22Rv1 (cell line): ENCODE results near the gene IKZF1.

ENCODE experiments used
- ZFX ChIP-seq: fragments of 450-650 bp; IDR thresholded peaks from 2 replicates; pipeline ENCODE4 v1.6.1; 2017; ENCODE audit warnings: antibody characterized with exemption, borderline replicate concordance
- TF ChIP-seq, protein P1 (sequence below): fragments of 450-650 bp; IDR thresholded peaks from 2 replicates; pipeline ENCODE4 v1.5.1; 2017; ENCODE audit warnings: mild to moderate bottlenecking

DNA sequence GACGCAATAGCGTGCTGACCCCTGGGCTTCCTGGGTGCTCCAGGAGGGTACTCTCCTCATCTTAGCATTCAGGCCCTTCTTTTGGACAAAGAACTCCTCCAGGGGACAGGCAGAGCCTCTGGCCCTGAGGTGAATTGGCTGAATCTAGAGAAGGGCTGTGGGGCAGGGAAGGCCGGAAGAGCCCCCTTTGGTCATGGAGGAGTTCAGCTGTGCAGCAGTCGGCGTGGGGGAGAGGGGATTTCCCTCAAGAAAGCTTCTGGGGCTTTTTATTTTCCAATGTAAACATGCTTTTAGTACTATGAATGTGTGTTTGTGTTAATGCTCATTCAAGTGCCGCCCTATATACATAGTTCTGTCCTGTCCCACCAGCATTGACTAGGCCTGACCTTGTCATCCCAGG, 106.8 kb downstream of the IKZF1 start:
- TF ChIP-seq, protein P1, sequence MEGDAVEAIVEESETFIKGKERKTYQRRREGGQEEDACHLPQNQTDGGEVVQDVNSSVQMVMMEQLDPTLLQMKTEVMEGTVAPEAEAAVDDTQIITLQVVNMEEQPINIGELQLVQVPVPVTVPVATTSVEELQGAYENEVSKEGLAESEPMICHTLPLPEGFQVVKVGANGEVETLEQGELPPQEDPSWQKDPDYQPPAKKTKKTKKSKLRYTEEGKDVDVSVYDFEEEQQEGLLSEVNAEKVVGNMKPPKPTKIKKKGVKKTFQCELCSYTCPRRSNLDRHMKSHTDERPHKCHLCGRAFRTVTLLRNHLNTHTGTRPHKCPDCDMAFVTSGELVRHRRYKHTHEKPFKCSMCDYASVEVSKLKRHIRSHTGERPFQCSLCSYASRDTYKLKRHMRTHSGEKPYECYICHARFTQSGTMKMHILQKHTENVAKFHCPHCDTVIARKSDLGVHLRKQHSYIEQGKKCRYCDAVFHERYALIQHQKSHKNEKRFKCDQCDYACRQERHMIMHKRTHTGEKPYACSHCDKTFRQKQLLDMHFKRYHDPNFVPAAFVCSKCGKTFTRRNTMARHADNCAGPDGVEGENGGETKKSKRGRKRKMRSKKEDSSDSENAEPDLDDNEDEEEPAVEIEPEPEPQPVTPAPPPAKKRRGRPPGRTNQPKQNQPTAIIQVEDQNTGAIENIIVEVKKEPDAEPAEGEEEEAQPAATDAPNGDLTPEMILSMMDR, result no peak
- TF ChIP-seq ZFX, result no peak
